Measurements from ENCODE around the gene NOL9. TPM values are rescaled to one million over a fixed set of nuclear protein-coding genes. Genes with fewer than 3 reads are reported as not detected.

NOL9 gene
- total and polyA plus RNA-seq, 2 of the 13 experiments (the other 11 are each of a cell fraction or from before 2014, with no cell fraction given), result 18.0 to 24.7 TPM

DNA sequence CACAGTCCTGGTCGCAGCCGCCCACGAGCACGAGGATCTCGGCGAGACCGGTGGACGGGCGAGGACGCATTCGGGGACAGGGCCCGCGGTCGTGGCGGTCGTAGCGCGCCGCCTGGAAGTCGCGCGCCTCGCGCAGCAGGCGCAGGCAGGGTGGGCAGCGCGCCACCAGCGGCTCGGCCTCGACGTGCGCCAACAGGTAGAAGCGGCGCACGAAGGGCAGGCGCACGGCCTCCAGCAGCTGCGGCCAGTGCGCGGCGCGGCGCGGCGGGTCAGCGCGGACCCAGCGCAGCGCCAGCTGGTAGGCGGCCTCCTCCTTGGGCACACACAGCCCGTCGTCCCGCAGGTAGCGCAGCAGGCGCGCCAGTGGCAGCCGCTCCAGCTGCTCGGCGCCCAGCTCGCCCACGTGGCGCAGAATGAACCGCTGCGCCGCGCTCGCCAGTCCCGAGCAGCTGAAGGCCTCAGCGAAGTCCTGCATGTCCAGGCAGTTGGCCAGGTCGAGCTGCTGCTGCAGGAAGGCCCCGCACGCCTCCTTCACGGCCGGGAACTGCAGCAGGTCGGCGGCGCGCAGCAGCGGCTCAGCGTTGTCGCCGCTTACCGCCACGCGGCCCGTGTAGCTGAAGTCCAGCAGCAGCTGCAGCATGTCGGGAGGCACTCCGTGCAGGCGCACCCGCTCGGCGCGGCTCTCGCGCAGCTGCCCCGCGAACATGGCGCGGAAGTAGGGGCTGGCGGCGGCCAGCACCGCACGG is 47.8 kb upstream of the NOL9 start (continued):
- TF ChIP-seq, protein P1, sequence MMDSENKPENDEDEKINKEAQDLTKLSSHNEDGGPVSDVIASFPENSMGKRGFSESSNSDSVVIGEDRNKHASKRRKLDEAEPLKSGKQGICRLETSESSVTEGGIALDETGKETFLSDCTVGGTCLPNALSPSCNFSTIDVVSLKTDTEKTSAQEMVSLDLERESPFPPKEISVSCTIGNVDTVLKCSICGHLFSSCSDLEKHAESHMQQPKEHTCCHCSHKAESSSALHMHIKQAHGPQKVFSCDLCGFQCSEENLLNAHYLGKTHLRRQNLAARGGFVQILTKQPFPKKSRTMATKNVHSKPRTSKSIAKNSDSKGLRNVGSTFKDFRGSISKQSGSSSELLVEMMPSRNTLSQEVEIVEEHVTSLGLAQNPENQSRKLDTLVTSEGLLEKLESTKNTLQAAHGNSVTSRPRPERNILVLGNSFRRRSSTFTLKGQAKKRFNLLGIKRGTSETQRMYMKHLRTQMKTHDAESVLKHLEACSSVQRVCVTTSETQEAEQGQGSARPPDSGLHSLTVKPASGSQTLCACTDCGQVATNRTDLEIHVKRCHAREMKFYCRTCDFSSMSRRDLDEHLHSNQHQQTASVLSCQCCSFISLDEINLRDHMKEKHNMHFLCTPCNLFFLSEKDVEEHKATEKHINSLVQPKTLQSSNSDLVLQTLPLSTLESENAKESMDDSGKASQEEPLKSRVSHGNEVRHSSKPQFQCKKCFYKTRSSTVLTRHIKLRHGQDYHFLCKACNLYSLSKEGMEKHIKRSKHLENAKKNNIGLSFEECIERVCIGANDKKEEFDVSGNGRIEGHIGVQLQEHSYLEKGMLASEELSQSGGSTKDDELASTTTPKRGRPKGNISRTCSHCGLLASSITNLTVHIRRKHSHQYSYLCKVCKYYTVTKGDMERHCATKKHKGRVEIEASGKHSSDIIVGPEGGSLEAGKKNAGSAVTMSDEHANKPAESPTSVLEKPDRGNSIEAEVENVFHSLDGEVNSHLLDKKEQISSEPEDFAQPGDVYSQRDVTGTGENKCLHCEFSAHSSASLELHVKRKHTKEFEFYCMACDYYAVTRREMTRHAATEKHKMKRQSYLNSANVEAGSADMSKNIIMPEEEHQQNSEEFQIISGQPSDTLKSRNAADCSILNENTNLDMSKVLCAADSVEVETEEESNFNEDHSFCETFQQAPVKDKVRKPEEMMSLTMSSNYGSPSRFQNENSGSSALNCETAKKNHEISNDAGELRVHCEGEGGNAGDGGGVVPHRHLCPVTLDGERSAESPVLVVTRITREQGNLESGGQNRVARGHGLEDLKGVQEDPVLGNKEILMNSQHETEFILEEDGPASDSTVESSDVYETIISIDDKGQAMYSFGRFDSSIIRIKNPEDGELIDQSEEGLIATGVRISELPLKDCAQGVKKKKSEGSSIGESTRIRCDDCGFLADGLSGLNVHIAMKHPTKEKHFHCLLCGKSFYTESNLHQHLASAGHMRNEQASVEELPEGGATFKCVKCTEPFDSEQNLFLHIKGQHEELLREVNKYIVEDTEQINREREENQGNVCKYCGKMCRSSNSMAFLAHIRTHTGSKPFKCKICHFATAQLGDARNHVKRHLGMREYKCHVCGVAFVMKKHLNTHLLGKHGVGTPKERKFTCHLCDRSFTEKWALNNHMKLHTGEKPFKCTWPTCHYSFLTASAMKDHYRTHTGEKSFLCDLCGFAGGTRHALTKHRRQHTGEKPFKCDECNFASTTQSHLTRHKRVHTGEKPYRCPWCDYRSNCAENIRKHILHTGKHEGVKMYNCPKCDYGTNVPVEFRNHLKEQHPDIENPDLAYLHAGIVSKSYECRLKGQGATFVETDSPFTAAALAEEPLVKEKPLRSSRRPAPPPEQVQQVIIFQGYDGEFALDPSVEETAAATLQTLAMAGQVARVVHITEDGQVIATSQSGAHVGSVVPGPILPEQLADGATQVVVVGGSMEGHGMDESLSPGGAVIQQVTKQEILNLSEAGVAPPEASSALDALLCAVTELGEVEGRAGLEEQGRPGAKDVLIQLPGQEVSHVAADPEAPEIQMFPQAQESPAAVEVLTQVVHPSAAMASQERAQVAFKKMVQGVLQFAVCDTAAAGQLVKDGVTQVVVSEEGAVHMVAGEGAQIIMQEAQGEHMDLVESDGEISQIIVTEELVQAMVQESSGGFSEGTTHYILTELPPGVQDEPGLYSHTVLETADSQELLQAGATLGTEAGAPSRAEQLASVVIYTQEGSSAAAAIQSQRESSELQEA (CRISPR knock-in tag; IDR thresholded peaks at IDR 0.05; ENCODE audit: not compliant biosample characterization), result no peak
- TF ChIP-seq SMYD3 (CRISPR knock-in tag; IDR thresholded peaks at IDR 0.05) (no peak), DMTF1 (CRISPR knock-in tag; IDR thresholded peaks at IDR 0.05) (no peak), NFATC3 (CRISPR knock-in tag; IDR thresholded peaks at IDR 0.05) (no peak), REST (IDR thresholded peaks at IDR 0.05; ENCODE audit: borderline replicate concordance in 1 of 2, low read depth in 1 of 2, low read length in 2 of 2) (no peak), ZFP62 (CRISPR knock-in tag; IDR thresholded peaks at IDR 0.05) (no peak), NCOA2 (CRISPR knock-in tag; IDR thresholded peaks at IDR 0.05) (no peak), ZNF891 (CRISPR knock-in tag; IDR thresholded peaks at IDR 0.05) (no peak), ELK4 (CRISPR knock-in tag; IDR thresholded peaks at IDR 0.05; ENCODE audit: borderline replicate concordance) (no peak; the same call in 1 of the 2 replicates)
- TF ChIP-seq, protein P2, sequence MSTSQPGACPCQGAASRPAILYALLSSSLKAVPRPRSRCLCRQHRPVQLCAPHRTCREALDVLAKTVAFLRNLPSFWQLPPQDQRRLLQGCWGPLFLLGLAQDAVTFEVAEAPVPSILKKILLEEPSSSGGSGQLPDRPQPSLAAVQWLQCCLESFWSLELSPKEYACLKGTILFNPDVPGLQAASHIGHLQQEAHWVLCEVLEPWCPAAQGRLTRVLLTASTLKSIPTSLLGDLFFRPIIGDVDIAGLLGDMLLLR (CRISPR knock-in tag; IDR thresholded peaks at IDR 0.05), result no peak; the same call in 1 of the 2 replicates
